ENCODE measurements around the gene HMCN1.
"Not testable (repeated sequence)": the region's sequence is repeated elsewhere in the genome, so short reads cannot be mapped to it uniquely, and the experiment has no call there.

Gene HMCN1

GRCh38 chr1:186162895-186163294 is 428.7 kb downstream of the HMCN1 start:
- H3K27me3 ChIP-seq (ENCODE audit: low read depth, low read length); H3K9me3 ChIP-seq (ENCODE audit: control insufficient read depth in 1 of 2, low read length in 2 of 2); H3K4me1 ChIP-seq (ENCODE audit: control insufficient read depth in 1 of 2, insufficient read depth in 2 of 2, low read length in 2 of 2); H3K27ac ChIP-seq (ENCODE audit: low read length); H3K4me3 ChIP-seq (ENCODE audit: low read depth in 1 of 2, low read length in 2 of 2); H3K36me3 ChIP-seq (ENCODE audit: control insufficient read depth in 1 of 2, insufficient read depth in 2 of 2, low read length in 2 of 2): not testable (repeated sequence)

- H3K27ac ChIP-seq (ENCODE audit: low read length) = no peak overlapping the region
- H3K27me3 ChIP-seq (ENCODE audit: low read depth, low read length) = no peaks in the 10 kb centered on the region
- H3K4me3 ChIP-seq (ENCODE audit: low read depth in 1 of 2, low read length in 2 of 2) = no peak overlapping the region
- no peaks in the 10 kb centered on the region for H3K36me3 ChIP-seq (ENCODE audit: control insufficient read depth in 1 of 2, insufficient read depth in 2 of 2, low read length in 2 of 2)
- no peaks in the 10 kb centered on the region for H3K4me1 ChIP-seq (ENCODE audit: control insufficient read depth in 1 of 2, insufficient read depth in 2 of 2, low read length in 2 of 2)
- H3K9me3 ChIP-seq (ENCODE audit: control insufficient read depth in 1 of 2, low read length in 2 of 2) = no peaks in the 10 kb centered on the region
Measured at GRCh38 chr1:186164773-186165172, 430.6 kb downstream of the HMCN1 start.

GRCh38 chr1:186165303-186165702 is 431.1 kb downstream of the HMCN1 start:
- H3K4me1 ChIP-seq (ENCODE audit: control insufficient read depth in 1 of 2, insufficient read depth in 2 of 2, low read length in 2 of 2) = no peaks in the 10 kb centered on the region
- H3K9me3 ChIP-seq (ENCODE audit: control insufficient read depth in 1 of 2, low read length in 2 of 2) = no peaks in the 10 kb centered on the region
- H3K36me3 ChIP-seq (ENCODE audit: control insufficient read depth in 1 of 2, insufficient read depth in 2 of 2, low read length in 2 of 2) = no peaks in the 10 kb centered on the region
- H3K27me3 ChIP-seq (ENCODE audit: low read depth, low read length) = no peaks in the 10 kb centered on the region
- H3K27ac ChIP-seq (ENCODE audit: low read length) = no peak overlapping the region
- H3K4me3 ChIP-seq (ENCODE audit: low read depth in 1 of 2, low read length in 2 of 2) = no peak overlapping the region

DNA sequence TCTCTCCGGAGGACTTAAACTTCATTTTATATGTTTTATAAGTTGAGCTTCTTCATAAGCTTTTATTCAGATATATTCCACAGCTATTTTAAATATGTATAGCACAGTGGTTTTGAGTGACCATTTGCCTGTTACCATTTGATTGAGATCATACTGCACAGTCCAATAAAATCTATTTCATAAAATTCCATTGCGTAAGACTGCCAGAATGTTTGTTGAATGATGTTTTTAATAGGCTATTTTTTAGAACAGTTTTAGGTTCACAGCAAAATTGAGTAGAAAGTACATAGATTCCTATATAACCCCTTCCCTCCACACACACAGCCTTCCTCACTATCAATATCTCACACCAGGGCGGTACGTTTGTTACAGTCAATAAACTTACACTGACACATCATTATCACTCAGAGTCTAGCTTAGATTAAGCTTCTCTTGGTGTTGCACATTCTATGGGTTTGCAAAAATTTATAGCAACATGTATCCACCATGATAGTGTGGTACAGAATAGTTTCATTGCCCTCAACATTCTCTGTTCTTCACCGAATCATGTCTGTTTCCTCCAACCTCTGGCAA is 433.0 kb downstream of the HMCN1 start:
- no peaks in the 10 kb centered on the region for H3K4me1 ChIP-seq (ENCODE audit: control insufficient read depth in 1 of 2, insufficient read depth in 2 of 2, low read length in 2 of 2)
- no peaks in the 10 kb centered on the region for H3K27me3 ChIP-seq (ENCODE audit: low read depth, low read length)
- no peak overlapping the region for H3K4me3 ChIP-seq (ENCODE audit: low read depth in 1 of 2, low read length in 2 of 2)
- H3K9me3 ChIP-seq (ENCODE audit: control insufficient read depth in 1 of 2, low read length in 2 of 2) = no peaks in the 10 kb centered on the region
- peaks cover 0 to 4% of the 10 kb centered on the region in 2 donors for H3K36me3 ChIP-seq (ENCODE audit: control insufficient read depth in 1 of 2, insufficient read depth in 2 of 2, low read length in 2 of 2)
- H3K27ac ChIP-seq (ENCODE audit: low read length) = no peak overlapping the region

DNA sequence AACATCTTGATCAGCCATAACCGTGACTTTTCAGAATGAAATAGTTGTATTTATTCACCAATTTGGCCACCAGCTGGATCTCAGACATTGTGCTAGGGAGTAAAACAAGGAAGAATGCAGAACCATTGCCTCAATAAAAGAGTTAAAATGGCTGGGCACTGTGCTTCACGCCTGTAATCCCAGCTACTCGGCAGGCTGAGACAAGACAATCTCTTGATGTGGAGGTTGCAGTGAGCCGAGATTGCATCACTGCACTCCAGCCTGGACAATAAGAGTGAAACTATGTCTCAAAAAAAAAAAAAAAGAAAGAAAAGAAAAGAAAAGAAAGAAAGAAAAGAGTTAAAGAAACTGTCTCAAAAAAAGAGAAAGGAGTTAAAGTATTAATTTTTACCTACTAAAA is 441.4 kb downstream of the HMCN1 start:
- Histone ChIP-seq H3K9me3 (ENCODE audit: control insufficient read depth in 1 of 2, low read length in 2 of 2) (no peaks in the 10 kb centered on the region), H3K27me3 (ENCODE audit: low read depth, low read length) (no peaks in the 10 kb centered on the region), H3K27ac (ENCODE audit: low read length) (no peak overlapping the region), H3K4me3 (ENCODE audit: low read depth in 1 of 2, low read length in 2 of 2) (no peak overlapping the region), H3K4me1 (ENCODE audit: control insufficient read depth in 1 of 2, insufficient read depth in 2 of 2, low read length in 2 of 2) (no peaks in the 10 kb centered on the region), H3K36me3 (ENCODE audit: control insufficient read depth in 1 of 2, insufficient read depth in 2 of 2, low read length in 2 of 2) (peaks cover 0 to 4% of the 10 kb centered on the region in 2 donors)

GRCh38 chr1:186178426-186179043 is 444.3 kb downstream of the HMCN1 start:
- Histone ChIP-seq H3K4me1 (ENCODE audit: control insufficient read depth in 1 of 2, insufficient read depth in 2 of 2, low read length in 2 of 2) (no peaks in the 10 kb centered on the region), H3K36me3 (ENCODE audit: control insufficient read depth in 1 of 2, insufficient read depth in 2 of 2, low read length in 2 of 2) (no peaks in the 10 kb centered on the region), H3K27me3 (ENCODE audit: low read depth, low read length) (no peaks in the 10 kb centered on the region), H3K27ac (ENCODE audit: low read length) (no peak overlapping the region), H3K9me3 (ENCODE audit: control insufficient read depth in 1 of 2, low read length in 2 of 2) (no peaks in the 10 kb centered on the region), H3K4me3 (ENCODE audit: low read depth in 1 of 2, low read length in 2 of 2) (no peak overlapping the region)

DNA sequence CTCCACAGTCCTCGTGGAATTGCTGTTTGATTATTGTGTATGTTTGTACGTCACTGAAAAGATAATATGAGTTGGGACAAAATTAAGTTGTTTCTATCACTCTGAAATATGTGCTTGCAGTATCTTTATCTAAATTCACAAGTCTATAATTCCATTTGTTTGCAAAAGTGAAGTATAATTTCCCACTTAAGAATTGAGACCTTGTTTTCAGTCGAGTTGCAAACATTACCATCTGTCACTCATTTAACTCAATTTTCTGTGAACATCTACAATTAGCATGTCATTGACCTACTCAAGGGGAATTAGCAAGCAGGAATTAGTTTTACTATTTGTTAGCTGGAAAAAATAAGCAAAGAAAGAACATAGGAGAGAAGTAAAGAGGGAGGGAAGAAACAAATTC is 445.0 kb downstream of the HMCN1 start:
- Histone ChIP-seq H3K27ac (ENCODE audit: low read length) (no peak overlapping the region), H3K4me3 (ENCODE audit: low read depth in 1 of 2, low read length in 2 of 2) (no peak overlapping the region), H3K9me3 (ENCODE audit: control insufficient read depth in 1 of 2, low read length in 2 of 2) (no peaks in the 10 kb centered on the region), H3K4me1 (ENCODE audit: control insufficient read depth in 1 of 2, insufficient read depth in 2 of 2, low read length in 2 of 2) (no peaks in the 10 kb centered on the region), H3K36me3 (ENCODE audit: control insufficient read depth in 1 of 2, insufficient read depth in 2 of 2, low read length in 2 of 2) (no peaks in the 10 kb centered on the region), H3K27me3 (ENCODE audit: low read depth, low read length) (no peaks in the 10 kb centered on the region)

DNA sequence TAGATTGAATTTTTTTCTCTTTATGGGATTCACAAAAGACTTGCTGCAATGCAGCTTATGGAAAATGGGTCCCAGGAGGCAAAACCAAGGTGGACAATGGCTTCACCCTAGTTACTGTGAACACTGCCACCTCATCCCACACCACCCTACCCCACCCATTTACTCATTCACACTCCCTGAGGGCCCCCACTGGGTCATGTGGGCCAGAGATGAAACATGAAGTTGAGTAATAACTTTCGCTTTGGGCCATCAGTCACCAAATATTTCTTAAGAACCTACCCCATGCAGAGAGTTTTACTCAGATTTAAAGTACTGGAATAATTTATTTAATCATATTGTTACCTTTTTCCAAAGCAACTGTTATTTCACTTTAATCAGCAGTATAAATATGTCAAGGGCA is 449.0 kb downstream of the HMCN1 start:
- H3K9me3 ChIP-seq (ENCODE audit: control insufficient read depth in 1 of 2, low read length in 2 of 2) = no peaks in the 10 kb centered on the region
- H3K36me3 ChIP-seq (ENCODE audit: control insufficient read depth in 1 of 2, insufficient read depth in 2 of 2, low read length in 2 of 2) = peaks cover 0 to 8% of the 10 kb centered on the region in 2 donors
- no peaks in the 10 kb centered on the region for H3K27me3 ChIP-seq (ENCODE audit: low read depth, low read length)
- no peak overlapping the region for H3K27ac ChIP-seq (ENCODE audit: low read length)
- H3K4me1 ChIP-seq (ENCODE audit: control insufficient read depth in 1 of 2, insufficient read depth in 2 of 2, low read length in 2 of 2) = no peaks in the 10 kb centered on the region
- no peak overlapping the region for H3K4me3 ChIP-seq (ENCODE audit: low read depth in 1 of 2, low read length in 2 of 2)

DNA sequence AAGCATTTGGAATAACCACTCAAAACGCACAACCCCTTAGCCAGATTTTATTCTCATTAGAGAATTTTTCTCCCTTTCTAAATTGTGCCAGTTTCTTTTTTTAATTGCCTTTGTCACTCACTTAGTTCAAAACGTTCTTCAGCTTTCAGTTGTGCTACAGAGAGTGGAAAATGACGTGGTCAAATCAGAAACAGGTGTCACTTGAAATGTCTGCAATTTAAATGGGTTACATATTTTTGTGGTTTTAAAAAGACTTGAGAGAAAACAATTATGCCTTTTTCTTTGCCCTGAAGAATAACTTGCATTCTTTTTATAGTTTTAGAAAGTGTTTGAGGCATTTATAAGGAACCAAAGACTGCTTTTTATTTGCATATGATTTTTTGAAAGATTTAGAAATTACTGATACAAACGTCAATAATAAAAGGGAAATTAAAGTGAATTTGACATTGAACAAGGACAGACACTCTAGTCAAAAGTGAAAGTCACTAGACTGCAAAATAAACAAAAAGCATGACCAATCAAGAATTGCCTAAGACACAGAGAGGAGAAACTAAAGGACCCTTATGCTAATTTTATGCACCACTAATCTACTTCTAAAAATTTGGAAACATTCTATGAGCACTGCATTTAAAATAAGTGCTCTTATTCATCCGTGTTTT is 449.9 kb downstream of the HMCN1 start:
- Histone ChIP-seq H3K36me3 (ENCODE audit: control insufficient read depth in 1 of 2, insufficient read depth in 2 of 2, low read length in 2 of 2) (peaks cover 0 to 16% of the 10 kb centered on the region in 2 donors), H3K27ac (ENCODE audit: low read length) (no peak overlapping the region), H3K4me1 (ENCODE audit: control insufficient read depth in 1 of 2, insufficient read depth in 2 of 2, low read length in 2 of 2) (no peaks in the 10 kb centered on the region), H3K9me3 (ENCODE audit: control insufficient read depth in 1 of 2, low read length in 2 of 2) (no peaks in the 10 kb centered on the region), H3K4me3 (ENCODE audit: low read depth in 1 of 2, low read length in 2 of 2) (no peak overlapping the region), H3K27me3 (ENCODE audit: low read depth, low read length) (no peaks in the 10 kb centered on the region)

GRCh38 chr1:186186251-186186650 is 452.1 kb downstream of the HMCN1 start:
- not testable (repeated sequence) for H3K27me3 ChIP-seq (ENCODE audit: low read depth, low read length); H3K27ac ChIP-seq (ENCODE audit: low read length); H3K9me3 ChIP-seq (ENCODE audit: control insufficient read depth in 1 of 2, low read length in 2 of 2); H3K4me3 ChIP-seq (ENCODE audit: low read depth in 1 of 2, low read length in 2 of 2); H3K4me1 ChIP-seq (ENCODE audit: control insufficient read depth in 1 of 2, insufficient read depth in 2 of 2, low read length in 2 of 2)
- peaks cover 0 to 24% of the 10 kb centered on the region in 2 donors for H3K36me3 ChIP-seq (ENCODE audit: control insufficient read depth in 1 of 2, insufficient read depth in 2 of 2, low read length in 2 of 2)

DNA sequence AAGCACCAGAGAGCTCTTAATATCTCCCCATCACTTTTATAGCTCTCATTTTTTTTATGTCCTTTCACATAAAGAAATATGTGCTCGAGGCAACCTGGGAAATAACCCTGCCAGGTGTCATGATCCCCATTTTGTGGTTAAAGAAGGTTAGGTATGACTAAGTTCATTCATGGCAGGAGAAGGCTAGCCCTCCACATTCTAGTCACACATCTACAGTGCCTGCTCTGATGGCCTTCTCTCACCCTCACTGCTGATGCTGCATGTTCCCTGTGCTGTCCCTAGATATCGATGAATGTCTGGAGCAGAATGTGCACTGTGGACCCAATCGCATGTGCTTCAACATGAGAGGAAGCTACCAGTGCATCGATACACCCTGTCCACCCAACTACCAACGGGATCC is 453.4 kb downstream of the HMCN1 start:
- Histone ChIP-seq H3K9me3 (ENCODE audit: control insufficient read depth in 1 of 2, low read length in 2 of 2) (no peaks in the 10 kb centered on the region), H3K36me3 (ENCODE audit: control insufficient read depth in 1 of 2, insufficient read depth in 2 of 2, low read length in 2 of 2) (peaks cover 0 to 24% of the 10 kb centered on the region in 2 donors), H3K27ac (ENCODE audit: low read length) (no peak overlapping the region), H3K4me1 (ENCODE audit: control insufficient read depth in 1 of 2, insufficient read depth in 2 of 2, low read length in 2 of 2) (no peaks in the 10 kb centered on the region), H3K27me3 (ENCODE audit: low read depth, low read length) (no peaks in the 10 kb centered on the region), H3K4me3 (ENCODE audit: low read depth in 1 of 2, low read length in 2 of 2) (no peak overlapping the region)
